HuH-7 (cell line): ENCODE data around the gene FCMR.
"Not testable (repeated sequence)": the region's sequence is repeated elsewhere in the genome, so short reads cannot be mapped to it uniquely, and the experiment has no call there.

ENCODE experiments used
- DNase-seq: peaks from one replicate; pipeline ENCODE4 v3.0.0; 2011; ENCODE audit warnings: low spot score

Gene FCMR

DNA sequence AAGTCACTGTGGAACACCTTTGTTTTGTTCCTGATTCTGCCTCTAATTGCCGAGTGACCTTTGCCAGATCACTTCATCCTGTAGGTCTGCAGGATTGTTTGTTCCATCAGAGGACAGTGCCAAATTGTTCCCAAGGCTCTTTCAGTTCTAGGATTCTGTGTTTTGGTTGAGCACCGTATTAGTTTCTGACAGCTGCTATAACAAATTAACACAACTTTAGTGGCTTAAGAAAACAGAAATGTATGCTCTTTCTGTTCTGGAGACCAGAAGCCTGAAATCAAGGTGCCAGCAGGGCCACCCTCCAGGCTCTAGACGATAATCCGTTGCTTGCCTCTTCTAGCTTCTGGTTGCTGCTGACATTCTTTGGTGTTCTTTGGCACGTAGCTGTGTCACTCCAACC, 27.9 kb upstream of the FCMR start:
- DNase-seq: no peak

DNA sequence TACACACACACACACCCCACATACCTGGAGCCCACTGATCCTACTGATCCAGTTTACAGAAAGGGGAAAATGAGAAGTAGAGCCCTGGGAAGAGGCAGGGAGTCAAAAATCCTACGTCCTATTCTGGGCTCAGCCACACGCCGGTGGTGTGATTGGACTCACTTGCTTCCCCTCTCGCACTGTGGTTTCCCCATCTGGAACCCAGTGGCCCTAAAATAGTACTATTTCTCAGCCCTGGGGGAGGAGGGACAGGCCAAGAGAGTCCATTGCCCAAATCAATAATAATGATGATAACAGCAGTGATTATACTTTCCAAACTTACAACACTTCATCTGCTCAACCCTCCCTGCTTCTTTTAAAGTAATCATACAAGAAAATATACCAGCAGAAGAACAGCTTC, 27.5 kb upstream of the FCMR start:
- DNase-seq: no peak

GRCh38 chr1:206947255-206947654, 25.5 kb upstream of the FCMR start:
- DNase-seq: no peak

DNA sequence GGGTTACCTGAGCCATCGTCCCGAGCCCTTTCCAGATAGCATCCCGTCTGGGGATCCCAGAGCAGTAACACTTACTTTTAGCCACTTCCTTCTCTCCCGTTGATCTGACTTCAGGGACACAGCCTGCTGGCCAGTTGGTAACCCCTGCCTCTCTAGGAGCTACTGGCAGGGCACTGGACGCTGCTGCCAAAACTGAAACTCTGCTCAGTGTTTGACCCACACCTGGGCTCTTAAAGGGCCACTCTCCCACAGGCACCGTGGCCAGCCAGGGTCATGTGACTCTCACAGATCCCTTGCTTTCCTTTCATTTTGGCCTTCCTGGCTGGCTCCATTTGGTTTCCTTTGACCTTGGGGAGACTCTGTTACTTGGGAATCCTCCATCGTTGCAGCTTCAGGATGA, 24.5 kb upstream of the FCMR start, which contains the start of gene PIGR:
TSS of gene PIGR (minus strand) at position 206 of the 400 bp plus-strand sequence. CDS start 5,935 bp downstream, outside the sequence.
- no peak for DNase-seq

GRCh38 chr1:206945779-206946178, 24.0 kb upstream of the FCMR start:
- no peak for DNase-seq

GRCh38 chr1:206944703-206945102, 23.0 kb upstream of the FCMR start:
- DNase-seq: no peak

DNA sequence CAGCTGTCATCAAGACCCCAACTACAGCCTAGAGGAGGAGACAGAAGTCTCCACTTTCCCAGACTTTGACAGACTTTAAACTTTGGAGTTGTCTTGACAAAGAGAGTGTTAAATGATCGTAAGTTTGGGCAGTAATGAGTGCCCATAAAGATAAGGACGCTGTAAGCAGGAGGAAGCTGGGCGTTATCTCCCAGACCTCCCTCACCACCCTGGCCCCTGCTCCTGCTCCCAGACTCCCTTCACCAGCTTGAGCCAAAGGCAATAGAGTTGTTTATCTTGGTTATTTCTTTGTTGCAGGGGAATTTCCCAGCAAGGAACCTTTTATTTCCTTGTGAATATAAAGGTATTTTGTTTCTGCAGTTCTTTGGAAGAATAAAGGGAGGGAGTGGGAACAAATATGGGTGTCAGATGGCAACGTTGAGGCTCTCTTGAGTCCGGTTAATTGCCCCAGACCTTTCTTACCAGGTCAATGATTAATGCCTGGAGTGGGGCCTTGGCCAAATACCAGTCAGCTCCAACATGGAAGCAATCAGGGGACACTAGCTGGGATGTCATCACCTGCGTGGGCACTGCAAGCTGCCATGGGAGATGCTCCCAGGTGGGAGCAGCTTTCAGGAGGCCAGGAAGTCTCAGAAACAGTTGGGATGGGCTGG, 20.2 kb upstream of the FCMR start:
- peak; percentile 48 for DNase-seq

GRCh38 chr1:206940588-206940936, 18.8 kb upstream of the FCMR start:
- DNase-seq: no peak

DNA sequence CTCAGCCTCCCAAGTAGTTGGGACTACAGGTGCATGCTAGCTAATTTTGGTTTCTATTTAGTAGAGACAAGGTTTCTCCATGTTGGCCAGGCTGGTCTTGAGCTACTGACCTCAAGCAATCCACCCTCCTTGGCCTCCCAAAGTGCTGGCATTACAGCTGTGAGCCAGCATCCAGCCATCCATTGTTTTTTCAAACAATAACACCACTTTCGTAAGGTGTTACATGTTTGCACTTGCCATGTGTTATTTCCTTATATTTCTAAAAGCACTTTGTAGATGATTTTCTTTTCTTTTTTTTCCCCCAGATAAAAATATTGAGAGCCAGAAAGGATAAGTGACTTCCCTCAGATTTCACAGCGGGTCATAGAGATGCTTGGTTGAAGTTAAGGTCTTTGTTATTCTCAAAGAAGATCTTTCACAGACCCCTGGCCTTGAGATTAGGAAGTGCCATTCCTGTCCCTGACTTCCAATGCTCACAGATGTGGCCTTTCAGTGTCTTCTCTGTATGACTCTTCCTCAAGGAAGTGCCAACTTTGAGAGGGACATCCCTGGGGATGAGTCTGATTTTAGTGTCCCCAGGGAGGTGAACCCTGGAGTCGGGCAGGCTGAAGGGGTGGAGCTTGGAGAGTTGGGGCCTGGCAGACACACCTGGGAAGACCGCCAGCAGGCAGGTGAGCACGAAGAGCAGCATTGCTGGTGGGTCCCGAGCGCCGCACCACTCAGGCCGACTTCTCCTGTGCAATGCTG, 18.3 kb upstream of the FCMR start:
- DNase-seq: no peak

GRCh38 chr1:206939131-206939530, 17.4 kb upstream of the FCMR start:
- no peak for DNase-seq

- no peak for DNase-seq
Measured at GRCh38 chr1:206937425-206937824, 15.7 kb upstream of the FCMR start.

DNA sequence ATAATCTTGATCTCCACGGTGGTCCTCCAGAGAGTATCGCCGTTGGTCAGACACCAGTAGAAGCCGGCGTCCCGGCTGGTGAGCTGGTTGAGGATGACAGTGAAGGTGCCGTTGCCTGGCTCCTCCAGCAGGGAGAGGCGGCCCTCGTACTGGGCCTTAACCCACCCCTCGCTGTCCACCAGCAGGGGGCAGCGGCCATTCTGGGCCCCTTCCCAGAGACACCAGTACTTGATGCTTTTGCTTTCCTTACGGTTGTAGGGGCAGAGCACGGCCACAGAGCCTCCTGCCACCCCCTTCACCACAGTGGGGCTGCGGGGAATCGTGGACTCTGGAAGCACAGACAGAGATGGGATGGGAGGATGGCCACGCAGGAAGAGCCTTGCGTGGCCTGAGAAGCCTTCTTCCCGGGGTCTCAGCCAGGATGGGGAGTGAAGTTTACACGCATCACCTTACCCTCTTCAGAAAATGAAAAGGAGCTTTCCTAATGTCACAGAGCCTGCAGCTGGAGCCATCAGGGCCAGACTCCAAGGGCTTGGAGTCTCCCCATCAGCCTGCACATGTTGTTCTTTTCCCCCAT, 13.8 kb upstream of the FCMR start:
- DNase-seq: peak; percentile 85

DNA sequence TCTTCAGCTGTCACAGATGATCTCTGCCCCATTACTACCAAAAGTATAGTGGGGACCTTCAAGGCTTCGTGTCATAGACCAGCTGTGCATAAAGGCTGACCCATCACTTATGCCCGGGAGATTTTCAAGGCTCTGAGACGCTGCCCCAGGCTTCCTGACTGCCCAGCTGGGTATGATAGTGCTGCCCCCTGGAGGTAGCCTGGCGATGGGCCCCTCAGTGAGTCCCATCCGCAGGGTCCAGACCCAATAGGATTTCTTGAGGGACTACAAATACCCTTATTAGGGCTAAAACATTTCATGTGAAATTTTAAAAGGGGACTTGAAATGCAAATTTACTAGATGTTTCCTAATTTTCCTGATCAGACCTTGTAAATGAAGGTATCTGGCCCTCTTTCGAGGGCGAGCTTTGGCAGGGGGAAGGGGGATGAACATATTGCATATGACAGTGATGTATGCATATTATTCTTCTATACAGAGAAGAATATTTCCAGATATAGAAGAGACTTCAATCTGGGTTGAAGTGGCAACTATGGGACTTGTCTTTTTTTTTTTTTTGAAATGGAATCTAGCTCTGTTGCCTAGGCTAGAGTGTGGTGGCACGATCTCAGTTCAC, 11.7 kb upstream of the FCMR start:
- peak; percentile 70 for DNase-seq

DNA sequence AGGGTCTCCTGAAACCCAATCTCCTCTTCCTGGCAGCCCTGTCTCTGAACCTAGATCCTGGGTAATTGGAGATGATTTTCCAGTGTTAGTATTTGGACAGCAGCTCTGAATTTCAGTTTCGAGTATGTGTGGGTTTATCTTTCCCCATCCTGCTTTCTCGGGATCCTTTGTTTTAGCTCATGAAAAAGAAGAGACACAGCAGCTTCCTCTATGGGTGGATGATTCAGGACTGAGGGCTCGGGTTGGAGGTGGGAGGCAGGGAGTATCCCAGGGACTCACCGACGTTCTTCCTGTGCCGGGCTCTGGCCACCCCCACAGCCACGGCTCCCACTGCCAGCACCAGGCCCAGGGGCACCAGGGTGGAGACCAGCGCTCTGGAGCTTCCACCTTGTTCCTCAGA, 10.4 kb upstream of the FCMR start:
- DNase-seq: no peak

- no peak for DNase-seq
Measured at GRCh38 chr1:206931709-206932108, 10.0 kb upstream of the FCMR start.

- DNase-seq: no peak
Measured at GRCh38 chr1:206930210-206930798, 8.6 kb upstream of the FCMR start.

DNA sequence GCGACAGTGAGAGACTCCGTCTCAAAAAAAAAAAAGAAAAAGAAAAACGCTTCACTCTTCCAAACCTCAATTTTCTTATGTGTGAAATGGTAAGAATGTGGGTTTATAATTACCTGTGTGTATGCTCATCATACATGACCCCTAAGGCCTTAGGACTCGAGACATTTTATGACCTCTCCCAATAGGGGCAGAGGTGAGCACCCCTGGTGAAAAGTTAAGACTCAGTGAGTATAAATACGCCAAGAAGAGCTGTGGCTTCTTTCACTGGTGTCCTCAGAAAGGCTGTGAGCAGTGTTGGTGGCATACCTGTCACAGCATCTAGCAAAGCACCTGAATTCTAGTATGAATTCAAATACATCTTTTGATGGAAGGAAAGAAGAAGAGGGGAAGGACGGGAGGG, 7.8 kb upstream of the FCMR start:
- no peak for DNase-seq

DNA sequence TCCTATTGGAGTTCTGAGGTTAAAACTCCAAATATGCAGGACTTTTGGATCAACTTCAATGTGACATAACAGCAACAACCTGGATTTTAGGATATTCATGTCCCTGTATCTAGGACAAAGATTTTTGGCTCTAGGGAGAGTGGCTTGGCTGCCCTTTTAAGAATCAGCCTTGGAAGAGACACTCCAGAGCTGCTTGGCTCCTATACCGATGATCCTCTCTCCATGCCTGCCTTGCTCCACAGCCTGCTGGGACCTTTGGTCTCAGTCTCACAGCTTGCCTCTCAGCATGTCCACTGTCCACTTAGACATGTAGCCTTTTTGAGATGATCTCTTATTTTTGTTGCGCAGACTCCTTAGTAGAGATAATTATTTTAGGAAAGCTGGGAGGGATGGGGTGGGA, 4.5 kb upstream of the FCMR start:
- DNase-seq: no peak

DNA sequence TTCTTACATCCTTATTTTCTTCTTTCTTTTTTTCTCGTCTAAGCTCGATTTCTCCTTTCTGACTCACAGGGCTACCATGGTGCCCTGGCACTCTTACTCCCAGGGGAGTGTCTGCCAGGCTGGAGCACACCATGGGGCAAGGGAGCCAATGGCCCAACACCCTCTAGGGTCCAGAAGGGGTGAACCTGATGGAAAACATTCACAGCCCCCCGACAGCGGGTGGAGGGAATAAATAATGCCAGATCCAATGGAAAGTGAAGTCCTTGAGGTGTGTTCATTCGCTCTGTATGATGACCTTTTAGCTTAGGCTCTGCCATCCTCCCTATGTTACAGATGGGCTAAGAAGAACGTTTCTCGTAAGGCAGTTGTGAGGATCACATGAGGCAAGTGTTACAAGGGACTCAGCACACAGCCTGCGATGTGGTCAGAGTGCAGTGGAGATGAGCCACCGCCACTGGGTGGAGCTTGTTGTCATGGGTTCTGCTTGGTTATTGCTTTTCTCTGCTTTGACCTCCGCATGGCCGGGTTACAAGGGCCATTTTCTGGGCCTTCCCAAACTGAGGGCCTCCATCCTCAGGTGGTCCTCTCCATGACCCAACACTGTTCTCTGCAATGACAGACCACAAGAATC, 3.5 kb upstream of the FCMR start:
- peak; percentile 44 for DNase-seq

GRCh38 chr1:206924592-206925105, 2.9 kb upstream of the FCMR start:
- no peak for DNase-seq

- not testable (repeated sequence) for DNase-seq
Measured at GRCh38 chr1:206923961-206924557, 2.3 kb upstream of the FCMR start.
